ENCODE data around the gene C22orf42.
"Not testable (repeated sequence)": the region's sequence is repeated elsewhere in the genome, so short reads cannot be mapped to it uniquely, and the experiment has no call there.

C22orf42 gene

GRCh38 chr22:32185821-32186220 is 26.7 kb upstream of the C22orf42 start:
- no peaks in the 10 kb centered on the region for H3K9me3 ChIP-seq (ENCODE audit: control insufficient read depth in 1 of 2, low read length in 2 of 2)
- no peaks in the 10 kb centered on the region for H3K27me3 ChIP-seq (ENCODE audit: control insufficient read depth in 1 of 2, insufficient read depth in 2 of 2, low read length in 2 of 2)
- H3K36me3 ChIP-seq (ENCODE audit: control insufficient read depth in 1 of 2, insufficient read depth in 2 of 2, low read length in 2 of 2), result no peaks in the 10 kb centered on the region
- no peaks in the 10 kb centered on the region for H3K4me1 ChIP-seq (ENCODE audit: control insufficient read depth in 1 of 2, insufficient read depth in 2 of 2, low read length in 2 of 2)
- H3K4me3 ChIP-seq (ENCODE audit: low read depth in 1 of 2, low read length in 2 of 2), result no peak overlapping the region
- no peak overlapping the region for H3K9ac ChIP-seq (ENCODE audit: low read depth in 1 of 2, low read length in 2 of 2)
- no peak overlapping the region for H3K27ac ChIP-seq (ENCODE audit: low read depth, low read length)

GRCh38 chr22:32183625-32184024 is 24.5 kb upstream of the C22orf42 start:
- no peaks in the 10 kb centered on the region for H3K9me3 ChIP-seq (ENCODE audit: control insufficient read depth in 1 of 2, low read length in 2 of 2)
- H3K27me3 ChIP-seq (ENCODE audit: control insufficient read depth in 1 of 2, insufficient read depth in 2 of 2, low read length in 2 of 2), result no peaks in the 10 kb centered on the region
- no peaks in the 10 kb centered on the region for H3K36me3 ChIP-seq (ENCODE audit: control insufficient read depth in 1 of 2, insufficient read depth in 2 of 2, low read length in 2 of 2)
- H3K27ac ChIP-seq (ENCODE audit: low read depth, low read length), result no peak overlapping the region
- no peak overlapping the region for H3K9ac ChIP-seq (ENCODE audit: low read depth in 1 of 2, low read length in 2 of 2)
- no peaks in the 10 kb centered on the region for H3K4me1 ChIP-seq (ENCODE audit: control insufficient read depth in 1 of 2, insufficient read depth in 2 of 2, low read length in 2 of 2)
- H3K4me3 ChIP-seq (ENCODE audit: low read depth in 1 of 2, low read length in 2 of 2), result no peak overlapping the region

- H3K9ac ChIP-seq (ENCODE audit: low read depth in 1 of 2, low read length in 2 of 2), result no peak overlapping the region
- no peaks in the 10 kb centered on the region for H3K36me3 ChIP-seq (ENCODE audit: control insufficient read depth in 1 of 2, insufficient read depth in 2 of 2, low read length in 2 of 2)
- H3K9me3 ChIP-seq (ENCODE audit: control insufficient read depth in 1 of 2, low read length in 2 of 2), result no peaks in the 10 kb centered on the region
- H3K27ac ChIP-seq (ENCODE audit: low read depth, low read length), result no peak overlapping the region
- H3K4me1 ChIP-seq (ENCODE audit: control insufficient read depth in 1 of 2, insufficient read depth in 2 of 2, low read length in 2 of 2), result peaks cover 0 to 3% of the 10 kb centered on the region in 2 donors
- peaks cover 5 to 7% of the 10 kb centered on the region in 2 donors for H3K27me3 ChIP-seq (ENCODE audit: control insufficient read depth in 1 of 2, insufficient read depth in 2 of 2, low read length in 2 of 2)
- no peak overlapping the region for H3K4me3 ChIP-seq (ENCODE audit: low read depth in 1 of 2, low read length in 2 of 2)
These were observed 21.9 kb upstream of the C22orf42 start for GRCh38 chr22:32181043-32181442.

- Histone ChIP-seq H3K9ac (ENCODE audit: low read depth in 1 of 2, low read length in 2 of 2) (no peak overlapping the region), H3K9me3 (ENCODE audit: control insufficient read depth in 1 of 2, low read length in 2 of 2) (no peaks in the 10 kb centered on the region), H3K4me3 (ENCODE audit: low read depth in 1 of 2, low read length in 2 of 2) (no peak overlapping the region), H3K27ac (ENCODE audit: low read depth, low read length) (no peak overlapping the region), H3K27me3 (ENCODE audit: control insufficient read depth in 1 of 2, insufficient read depth in 2 of 2, low read length in 2 of 2) (peaks cover 11 to 16% of the 10 kb centered on the region in 2 donors), H3K4me1 (ENCODE audit: control insufficient read depth in 1 of 2, insufficient read depth in 2 of 2, low read length in 2 of 2) (peaks cover 0 to 3% of the 10 kb centered on the region in 2 donors), H3K36me3 (ENCODE audit: control insufficient read depth in 1 of 2, insufficient read depth in 2 of 2, low read length in 2 of 2) (no peaks in the 10 kb centered on the region)
These were observed 18.2 kb upstream of the C22orf42 start for GRCh38 chr22:32177221-32177765.

- Histone ChIP-seq H3K4me3 (ENCODE audit: low read depth in 1 of 2, low read length in 2 of 2) (peak overlapping the region in 1 of 2 donors; percentile 32), H3K9me3 (ENCODE audit: control insufficient read depth in 1 of 2, low read length in 2 of 2) (no peaks in the 10 kb centered on the region), H3K9ac (ENCODE audit: low read depth in 1 of 2, low read length in 2 of 2) (no peak overlapping the region), H3K36me3 (ENCODE audit: control insufficient read depth in 1 of 2, insufficient read depth in 2 of 2, low read length in 2 of 2) (no peaks in the 10 kb centered on the region), H3K27ac (ENCODE audit: low read depth, low read length) (no peak overlapping the region), H3K27me3 (ENCODE audit: control insufficient read depth in 1 of 2, insufficient read depth in 2 of 2, low read length in 2 of 2) (peaks cover 11 to 16% of the 10 kb centered on the region in 2 donors), H3K4me1 (ENCODE audit: control insufficient read depth in 1 of 2, insufficient read depth in 2 of 2, low read length in 2 of 2) (peaks cover 0 to 3% of the 10 kb centered on the region in 2 donors)
These were observed 16.9 kb upstream of the C22orf42 start for GRCh38 chr22:32175683-32176644.

- no peak overlapping the region for H3K4me3 ChIP-seq (ENCODE audit: low read depth in 1 of 2, low read length in 2 of 2)
- peaks cover 0 to 3% of the 10 kb centered on the region in 2 donors for H3K4me1 ChIP-seq (ENCODE audit: control insufficient read depth in 1 of 2, insufficient read depth in 2 of 2, low read length in 2 of 2)
- H3K27me3 ChIP-seq (ENCODE audit: control insufficient read depth in 1 of 2, insufficient read depth in 2 of 2, low read length in 2 of 2), result peaks cover 11 to 16% of the 10 kb centered on the region in 2 donors
- no peak overlapping the region for H3K9ac ChIP-seq (ENCODE audit: low read depth in 1 of 2, low read length in 2 of 2)
- no peak overlapping the region for H3K27ac ChIP-seq (ENCODE audit: low read depth, low read length)
- H3K9me3 ChIP-seq (ENCODE audit: control insufficient read depth in 1 of 2, low read length in 2 of 2), result no peaks in the 10 kb centered on the region
- H3K36me3 ChIP-seq (ENCODE audit: control insufficient read depth in 1 of 2, insufficient read depth in 2 of 2, low read length in 2 of 2), result no peaks in the 10 kb centered on the region
These were observed 16.0 kb upstream of the C22orf42 start for GRCh38 chr22:32175115-32175514.

GRCh38 chr22:32165681-32166080 is 6.6 kb upstream of the C22orf42 start:
- Histone ChIP-seq H3K36me3 (ENCODE audit: control insufficient read depth in 1 of 2, insufficient read depth in 2 of 2, low read length in 2 of 2) (no peaks in the 10 kb centered on the region), H3K27me3 (ENCODE audit: control insufficient read depth in 1 of 2, insufficient read depth in 2 of 2, low read length in 2 of 2) (no peaks in the 10 kb centered on the region), H3K9ac (ENCODE audit: low read depth in 1 of 2, low read length in 2 of 2) (no peak overlapping the region), H3K9me3 (ENCODE audit: control insufficient read depth in 1 of 2, low read length in 2 of 2) (no peaks in the 10 kb centered on the region), H3K4me1 (ENCODE audit: control insufficient read depth in 1 of 2, insufficient read depth in 2 of 2, low read length in 2 of 2) (peaks cover 5 to 10% of the 10 kb centered on the region in 2 donors), H3K27ac (ENCODE audit: low read depth, low read length) (no peak overlapping the region), H3K4me3 (ENCODE audit: low read depth in 1 of 2, low read length in 2 of 2) (no peak overlapping the region)

GRCh38 chr22:32164075-32164860 is 5.2 kb upstream of the C22orf42 start:
- Histone ChIP-seq H3K27me3 (ENCODE audit: control insufficient read depth in 1 of 2, insufficient read depth in 2 of 2, low read length in 2 of 2) (no peaks in the 10 kb centered on the region), H3K4me1 (ENCODE audit: control insufficient read depth in 1 of 2, insufficient read depth in 2 of 2, low read length in 2 of 2) (peaks cover 5 to 10% of the 10 kb centered on the region in 2 donors)

GRCh38 chr22:32160411-32160810 is 1.3 kb upstream of the C22orf42 start:
- H3K4me3 ChIP-seq (ENCODE audit: low read depth in 1 of 2, low read length in 2 of 2); H3K9me3 ChIP-seq (ENCODE audit: control insufficient read depth in 1 of 2, low read length in 2 of 2); H3K9ac ChIP-seq (ENCODE audit: low read depth in 1 of 2, low read length in 2 of 2); H3K4me1 ChIP-seq (ENCODE audit: control insufficient read depth in 1 of 2, insufficient read depth in 2 of 2, low read length in 2 of 2); H3K36me3 ChIP-seq (ENCODE audit: control insufficient read depth in 1 of 2, insufficient read depth in 2 of 2, low read length in 2 of 2); H3K27me3 ChIP-seq (ENCODE audit: control insufficient read depth in 1 of 2, insufficient read depth in 2 of 2, low read length in 2 of 2); H3K27ac ChIP-seq (ENCODE audit: low read depth, low read length): not testable (repeated sequence)

More at GRCh38 chr22:32164075-32164860, 5.2 kb upstream of the C22orf42 start:
- Histone ChIP-seq H3K36me3 (ENCODE audit: control insufficient read depth in 1 of 2, insufficient read depth in 2 of 2, low read length in 2 of 2) (no peaks in the 10 kb centered on the region), H3K9me3 (ENCODE audit: control insufficient read depth in 1 of 2, low read length in 2 of 2) (no peaks in the 10 kb centered on the region), H3K9ac (ENCODE audit: low read depth in 1 of 2, low read length in 2 of 2) (no peak overlapping the region), H3K27ac (ENCODE audit: low read depth, low read length) (no peak overlapping the region), H3K4me3 (ENCODE audit: low read depth in 1 of 2, low read length in 2 of 2) (no peak overlapping the region)

GRCh38 chr22:32157632-32158031 is 1.5 kb downstream of the C22orf42 start:
- H3K27ac ChIP-seq (ENCODE audit: low read depth, low read length); H3K27me3 ChIP-seq (ENCODE audit: control insufficient read depth in 1 of 2, insufficient read depth in 2 of 2, low read length in 2 of 2); H3K36me3 ChIP-seq (ENCODE audit: control insufficient read depth in 1 of 2, insufficient read depth in 2 of 2, low read length in 2 of 2); H3K4me1 ChIP-seq (ENCODE audit: control insufficient read depth in 1 of 2, insufficient read depth in 2 of 2, low read length in 2 of 2); H3K9ac ChIP-seq (ENCODE audit: low read depth in 1 of 2, low read length in 2 of 2); H3K4me3 ChIP-seq (ENCODE audit: low read depth in 1 of 2, low read length in 2 of 2); H3K9me3 ChIP-seq (ENCODE audit: control insufficient read depth in 1 of 2, low read length in 2 of 2): not testable (repeated sequence)
